Omental fat pad (tissue), 4 donors: ENCODE measurements around the gene RNF121. TPM values are rescaled to one million over a fixed set of nuclear protein-coding genes. Genes with fewer than 3 reads are reported as not detected.

Experiments used
- ATAC-seq: fragments of 150-250 bp; one replicate; pipeline ENCODE4 v1.9.1; 2016; ENCODE audit warnings: mild to moderate bottlenecking, moderate library complexity; ENCODE audit not compliant: low FRiP score
- DNase-seq: peaks from one replicate; pipeline ENCODE4 v3.0.0-alpha.2; 2019; ENCODE audit warnings: low spot score
- CTCF ChIP-seq, 3 donors: fragments of 450-650 bp; IDR thresholded peaks; one replicate each; pipeline ENCODE4 v1.5.1; 2016 to 2017; ENCODE audit warnings: antibody characterized with exemption in 3 of 3, mild to moderate bottlenecking in 3 of 3, moderate library complexity in 2 of 3
- total RNA-seq, 4 donors: library from RNA; depleted of rRNA; stranded (reverse); fragments of >200 nt; gene quantifications; one replicate each; pipeline ENCODE4 v1.1.0, GENCODE V29; 2016

The RNF121 gene
- total RNA-seq, 4 donors from 2014 or later, result 19.2 to 25.6 (median 23.7) TPM

DNA sequence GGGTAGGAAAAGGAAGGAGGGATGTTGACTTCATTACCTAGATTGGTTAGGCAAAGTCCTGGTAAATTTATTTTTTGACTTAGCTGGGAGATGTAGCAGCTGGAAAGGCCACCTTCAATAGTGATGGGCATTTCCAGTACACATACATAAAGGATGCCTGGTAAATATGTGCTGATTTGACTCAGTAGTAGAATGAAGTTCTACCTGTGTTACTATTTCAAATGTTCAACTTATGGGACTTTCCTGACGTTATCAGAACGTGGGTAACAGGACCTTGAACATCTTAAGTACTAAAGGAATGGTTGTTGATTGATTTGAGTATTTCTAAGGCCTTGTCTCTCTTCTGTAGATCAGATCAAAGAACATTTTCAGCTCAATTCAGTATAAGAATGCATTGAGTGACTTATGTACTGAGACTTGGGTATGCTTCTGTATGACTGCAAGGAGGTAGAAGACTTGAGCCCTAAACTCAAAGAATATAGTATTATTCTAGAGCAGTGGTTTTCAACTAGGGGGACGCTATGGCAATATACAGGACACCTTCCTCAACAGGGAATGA, 27.1 kb downstream of the RNF121 start:
- ATAC-seq (no peak), DNase-seq (no peak)
- TF ChIP-seq CTCF (IDR thresholded peaks at IDR 0.05), result no peak

GRCh38 chr11:71962428-71963038, 33.7 kb downstream of the RNF121 start:
- peak; percentile 19 for ATAC-seq
- TF ChIP-seq CTCF (IDR thresholded peaks at IDR 0.05), result no peak
- no peak for DNase-seq

GRCh38 chr11:71963468-71963867, 34.6 kb downstream of the RNF121 start:
- DNase-seq (no peak), ATAC-seq (no peak)
- no peak for TF ChIP-seq CTCF (IDR thresholded peaks at IDR 0.05)

DNA sequence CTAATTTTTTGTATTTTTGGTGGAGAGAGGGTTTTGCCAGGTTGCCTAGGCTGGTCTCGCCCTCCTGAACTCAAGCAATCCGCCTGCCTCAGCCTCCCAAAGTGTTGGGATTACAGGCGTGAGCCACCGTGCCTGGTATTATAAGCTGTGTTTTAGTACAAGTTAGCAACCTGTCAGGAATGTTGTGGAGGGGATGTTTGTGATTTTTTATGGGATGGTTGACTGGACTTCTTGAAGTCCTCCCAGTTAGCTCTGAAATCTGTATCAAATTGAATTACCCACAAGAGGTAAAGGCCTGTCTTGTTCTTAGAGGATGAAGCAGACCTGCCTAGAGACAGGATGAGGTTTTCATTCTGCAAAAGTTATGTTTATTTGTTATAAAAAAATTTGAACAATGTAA, 35.8 kb downstream of the RNF121 start:
- ATAC-seq (no peak), DNase-seq (no peak)
- TF ChIP-seq CTCF (IDR thresholded peaks at IDR 0.05), result no peak

DNA sequence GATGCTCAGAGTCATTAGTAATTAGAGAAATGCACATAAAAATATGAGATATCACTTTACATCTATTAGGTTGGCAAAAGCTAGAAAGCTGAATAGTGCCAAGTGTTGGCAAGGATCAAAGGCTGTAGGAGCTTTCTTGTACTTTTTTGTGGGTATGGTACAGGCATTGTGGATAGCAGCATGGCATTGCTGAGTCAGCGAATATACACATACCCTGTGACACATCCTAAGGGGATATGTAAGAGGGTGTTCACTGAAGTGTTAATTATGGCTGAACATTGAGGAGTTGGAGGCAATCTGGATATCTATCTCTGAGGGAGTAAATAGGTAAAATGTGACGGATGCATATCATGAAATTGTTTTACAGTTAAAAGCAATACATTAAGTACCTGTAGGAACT, 42.8 kb downstream of the RNF121 start:
- no peak for ATAC-seq
- TF ChIP-seq CTCF (IDR thresholded peaks at IDR 0.05), result no peak
- no peak for DNase-seq

- TF ChIP-seq CTCF (IDR thresholded peaks at IDR 0.05), result no peak
- ATAC-seq, result no peak
- DNase-seq, result no peak
These were observed 47.7 kb downstream of the RNF121 start for GRCh38 chr11:71976551-71976950.

DNA sequence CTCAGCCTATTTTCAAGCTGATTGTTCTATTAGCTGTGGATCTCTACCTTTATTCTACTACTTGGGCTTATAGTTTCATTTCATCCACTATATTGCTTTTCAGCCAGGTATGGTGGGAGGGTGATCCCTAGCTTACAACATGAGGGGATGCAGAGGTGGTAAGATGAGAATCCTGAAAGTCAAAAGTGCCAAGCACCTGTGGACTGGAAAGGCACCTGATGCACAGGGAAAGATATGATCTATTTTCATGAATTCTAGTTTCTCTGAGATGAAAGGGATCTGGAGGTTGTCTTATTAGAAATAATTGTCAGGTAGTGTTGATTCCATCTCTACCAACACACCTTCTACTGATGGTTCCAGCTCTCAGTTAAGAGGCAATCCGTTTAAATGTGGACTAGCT, 48.2 kb downstream of the RNF121 start:
- no peak for TF ChIP-seq CTCF (IDR thresholded peaks at IDR 0.05)
- ATAC-seq (no peak), DNase-seq (no peak)
